Measurements from ENCODE around the gene GAB3. TPM values are rescaled to one million over a fixed set of nuclear protein-coding genes. Genes with fewer than 3 reads are reported as not detected.

GAB3 gene
- polyA plus RNA-seq, 1 donor from 2014 or later, result not detected

- Histone ChIP-seq H3F3A (ENCODE audit: insufficient read depth, low read length, poor library complexity, severe bottlenecking) (no peaks in the 10 kb centered on the region), H3K36me3 (ENCODE audit: insufficient read depth, low read length) (no peaks in the 10 kb centered on the region), H3K9me2 (ENCODE audit: insufficient read depth, low read length) (no peaks in the 10 kb centered on the region), H3K27me3 (ENCODE audit: insufficient read depth, low read depth, low read length) (no peaks in the 10 kb centered on the region), H3K4me3 (ENCODE audit: low read length) (no peak overlapping the region), H3K27ac (ENCODE audit: low read length) (no peak overlapping the region), H4K20me1 (ENCODE audit: insufficient read depth) (no peaks in the 10 kb centered on the region), H3K79me2 (replicated peaks; ENCODE audit: insufficient read depth, low read length) (no peaks in the 10 kb centered on the region), H3K9ac (ENCODE audit: low read length) (no peak overlapping the region), H2AFZ (ENCODE audit: low read depth, low read length) (no peak overlapping the region), H3K9me3 (ENCODE audit: low read length) (no peaks in the 10 kb centered on the region), H3K4me2 (ENCODE audit: low read length) (no peak overlapping the region)
- TF ChIP-seq REST (IDR thresholded peaks at IDR 0.05; ENCODE audit: borderline replicate concordance) (no peak), EZH2 (IDR thresholded peaks at IDR 0.05; ENCODE audit: borderline replicate concordance, insufficient read depth, low read length, poor library complexity, severe bottlenecking) (no peak), RAD21 (conservative IDR thresholded peaks at IDR 0.05) (no peak), TAF1 (IDR thresholded peaks at IDR 0.05; ENCODE audit: low read depth) (no peak), POLR2AphosphoS5 (IDR thresholded peaks at IDR 0.05) (no peak), CTCF (IDR thresholded peaks at IDR 0.05; ENCODE audit: poor library complexity, severe bottlenecking) (no peak), EP300 (conservative IDR thresholded peaks at IDR 0.05; ENCODE audit: poor library complexity, severe bottlenecking) (no peak), SMC3 (conservative IDR thresholded peaks at IDR 0.05; ENCODE audit: poor library complexity) (no peak), MXI1 (conservative IDR thresholded peaks at IDR 0.05; ENCODE audit: poor library complexity, severe bottlenecking) (no peak)
These were observed 40.6 kb downstream of the GAB3 start for GRCh38 chrX:154710309-154710708.

GRCh38 chrX:154698630-154699248 is 52.1 kb downstream of the GAB3 start:
- H3K9ac ChIP-seq (ENCODE audit: low read length), result no peak overlapping the region
- H3K9me2 ChIP-seq (ENCODE audit: insufficient read depth, low read length), result no peaks in the 10 kb centered on the region
- no peaks in the 10 kb centered on the region for H3K9me3 ChIP-seq (ENCODE audit: low read length)
- H3K36me3 ChIP-seq (ENCODE audit: insufficient read depth, low read length), result no peaks in the 10 kb centered on the region
- H4K20me1 ChIP-seq (ENCODE audit: insufficient read depth), result no peaks in the 10 kb centered on the region
- H3K79me2 ChIP-seq (replicated peaks; ENCODE audit: insufficient read depth, low read length), result no peaks in the 10 kb centered on the region
- no peak overlapping the region for H3K4me2 ChIP-seq (ENCODE audit: low read length)
- no peak overlapping the region for H3K4me3 ChIP-seq (ENCODE audit: low read length)
- no peak overlapping the region for H2AFZ ChIP-seq (ENCODE audit: low read depth, low read length)
- no peaks in the 10 kb centered on the region for H3K27me3 ChIP-seq (ENCODE audit: insufficient read depth, low read depth, low read length)
- no peaks in the 10 kb centered on the region for H3F3A ChIP-seq (ENCODE audit: insufficient read depth, low read length, poor library complexity, severe bottlenecking)
- no peak for TF ChIP-seq REST (IDR thresholded peaks at IDR 0.05; ENCODE audit: borderline replicate concordance)
- TF ChIP-seq CTCF (IDR thresholded peaks at IDR 0.05; ENCODE audit: poor library complexity, severe bottlenecking), result no peak
- no peak overlapping the region for H3K27ac ChIP-seq (ENCODE audit: low read length)
